Activated CD4-positive, alpha-beta T cell treated with anti-CD3 and anti-CD28 coated beads, Interleukin-2, amount 10 ng/mL, durations not matched to agents 24 days and 14 days (primary cell): ENCODE results near the gene KLLN. TPM values are rescaled to one million over a fixed set of nuclear protein-coding genes. Genes with fewer than 3 reads are reported as not detected.
A peak's percentile ranks its signal among the peaks of the same experiment; 100 is the strongest.
"Not testable (repeated sequence)": the region's sequence is repeated elsewhere in the genome, so short reads cannot be mapped to it uniquely, and the experiment has no call there.

Source experiments
- DNase-seq: peaks from one replicate; pipeline ENCODE4 v3.0.0; 2022
- H3K27ac Mint-ChIP-seq: one replicate; pipeline ENCODE4 v1.8.0; 2022; ENCODE audit warnings: mild to moderate bottlenecking, mixed read lengths
- H3K27me3 Mint-ChIP-seq: one replicate; pipeline ENCODE4 v1.8.0; 2022; ENCODE audit warnings: mixed read lengths
- H3K36me3 Mint-ChIP-seq: one replicate; pipeline ENCODE4 v1.8.0; 2022; ENCODE audit warnings: low read depth, mild to moderate bottlenecking, mixed read lengths
- H3K4me1 Mint-ChIP-seq: one replicate; pipeline ENCODE4 v1.8.0; 2021; ENCODE audit warnings: mixed read lengths
- H3K4me3 Mint-ChIP-seq: one replicate; pipeline ENCODE4 v1.8.0; 2022; ENCODE audit warnings: mild to moderate bottlenecking, moderate library complexity, mixed read lengths
- H3K9me3 Mint-ChIP-seq: one replicate; pipeline ENCODE4 v1.8.0; 2021; ENCODE audit warnings: mixed read lengths
- intact Hi-C: fragments of 100-400 bp; cut with micrococcal nuclease; formaldehyde crosslinking; loops from one replicate; pipeline ENCODE4 v1.15.1; 2023
- total RNA-seq: library from RNA; stranded (reverse); gene quantifications from 2 replicates; pipeline ENCODE4 v1.2.3, GENCODE V29; 2022

Gene KLLN
- total RNA-seq, 1 donor from 2014 or later = 1.0 TPM

- Mint-ChIP-seq H3K27me3 (no peaks in the 10 kb centered on the region), H3K36me3 (no peaks in the 10 kb centered on the region), H3K27ac (peak overlapping the region; percentile 25), H3K4me1 (peaks cover 11% of the 10 kb centered on the region), H3K9me3 (peaks cover 2% of the 10 kb centered on the region), H3K4me3 (no peak overlapping the region)
- intact Hi-C loops = no loop called here
- DNase-seq = no peak
These were observed 20.4 kb downstream of the KLLN start for GRCh38 chr10:87842776-87843497.

GRCh38 chr10:87842220-87842641 is 21.1 kb downstream of the KLLN start:
- peak overlapping the region; percentile 9 for H3K27ac Mint-ChIP-seq
- peaks cover 2% of the 10 kb centered on the region for H3K9me3 Mint-ChIP-seq
- no peak for DNase-seq
- no peak overlapping the region for H3K4me3 Mint-ChIP-seq
- peaks cover 11% of the 10 kb centered on the region for H3K4me1 Mint-ChIP-seq
- H3K27me3 Mint-ChIP-seq = no peaks in the 10 kb centered on the region
- intact Hi-C loops = no loop called here
- H3K36me3 Mint-ChIP-seq = no peaks in the 10 kb centered on the region

- Mint-ChIP-seq H3K9me3 (peaks cover 2% of the 10 kb centered on the region), H3K4me3 (no peak overlapping the region), H3K27me3 (peaks cover 2% of the 10 kb centered on the region), H3K27ac (no peak overlapping the region), H3K36me3 (no peaks in the 10 kb centered on the region), H3K4me1 (peaks cover 11% of the 10 kb centered on the region)
- DNase-seq = no peak
- intact Hi-C loops = no loop called here
These were observed 22.1 kb downstream of the KLLN start for GRCh38 chr10:87841186-87841585.

GRCh38 chr10:87838650-87839049 is 24.7 kb downstream of the KLLN start:
- no peak overlapping the region for H3K27ac Mint-ChIP-seq
- H3K4me3 Mint-ChIP-seq = no peak overlapping the region
- peaks cover 8% of the 10 kb centered on the region for H3K4me1 Mint-ChIP-seq
- intact Hi-C loops = no loop called here
- no peak for DNase-seq
- H3K36me3 Mint-ChIP-seq = no peaks in the 10 kb centered on the region
- peaks cover 10% of the 10 kb centered on the region for H3K27me3 Mint-ChIP-seq
- peaks cover 2% of the 10 kb centered on the region for H3K9me3 Mint-ChIP-seq

DNA sequence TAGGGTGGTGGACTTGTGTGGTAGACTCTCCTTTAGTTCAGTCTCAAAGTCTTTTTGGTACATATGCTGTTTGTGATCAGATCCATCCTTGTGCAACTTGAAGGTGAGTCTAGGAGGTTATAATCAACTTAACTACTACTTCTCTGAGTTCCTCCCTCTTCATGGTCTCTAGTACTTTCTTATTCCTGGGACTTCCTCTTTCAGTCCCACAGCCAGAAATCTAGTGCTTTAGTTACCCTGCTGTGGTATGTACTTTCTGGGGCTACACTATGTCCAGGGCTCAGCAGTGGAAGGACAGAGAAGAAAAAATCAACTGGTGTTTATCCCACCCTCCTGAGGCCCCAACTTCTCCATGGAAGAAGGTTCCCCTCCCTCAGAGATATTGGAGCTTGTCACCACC is 25.9 kb downstream of the KLLN start:
- no peak for DNase-seq
- Mint-ChIP-seq H3K4me1 (peaks cover 3% of the 10 kb centered on the region), H3K27ac (no peak overlapping the region), H3K9me3 (no peaks in the 10 kb centered on the region), H3K4me3 (no peak overlapping the region), H3K36me3 (no peaks in the 10 kb centered on the region), H3K27me3 (peaks cover 10% of the 10 kb centered on the region)
- intact Hi-C loops = no loop called here

DNA sequence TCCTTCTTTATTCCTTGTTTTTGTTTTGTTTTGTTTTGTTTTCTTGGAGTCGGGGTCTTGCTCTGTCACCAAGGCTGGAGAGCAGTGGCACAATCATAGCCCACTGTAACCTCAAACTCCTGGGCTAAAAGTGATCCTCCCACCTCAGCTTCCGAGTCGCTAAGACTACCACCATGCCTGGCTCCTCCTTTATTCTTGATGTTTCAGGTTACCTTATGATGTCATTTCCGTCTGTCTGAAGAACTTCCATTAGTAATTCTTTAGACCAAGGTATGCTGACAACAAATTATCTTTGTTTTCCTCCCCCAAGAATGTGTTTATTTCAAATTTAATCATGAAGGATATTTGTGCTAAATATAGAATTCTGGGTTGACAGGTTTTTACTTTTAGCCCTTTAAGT is 27.2 kb downstream of the KLLN start:
- Mint-ChIP-seq H3K4me1 (no peaks in the 10 kb centered on the region), H3K4me3 (no peak overlapping the region), H3K36me3 (no peaks in the 10 kb centered on the region), H3K27ac (no peak overlapping the region), H3K9me3 (no peaks in the 10 kb centered on the region), H3K27me3 (peaks cover 10% of the 10 kb centered on the region)
- no peak for DNase-seq
- intact Hi-C loops = no loop called here

DNA sequence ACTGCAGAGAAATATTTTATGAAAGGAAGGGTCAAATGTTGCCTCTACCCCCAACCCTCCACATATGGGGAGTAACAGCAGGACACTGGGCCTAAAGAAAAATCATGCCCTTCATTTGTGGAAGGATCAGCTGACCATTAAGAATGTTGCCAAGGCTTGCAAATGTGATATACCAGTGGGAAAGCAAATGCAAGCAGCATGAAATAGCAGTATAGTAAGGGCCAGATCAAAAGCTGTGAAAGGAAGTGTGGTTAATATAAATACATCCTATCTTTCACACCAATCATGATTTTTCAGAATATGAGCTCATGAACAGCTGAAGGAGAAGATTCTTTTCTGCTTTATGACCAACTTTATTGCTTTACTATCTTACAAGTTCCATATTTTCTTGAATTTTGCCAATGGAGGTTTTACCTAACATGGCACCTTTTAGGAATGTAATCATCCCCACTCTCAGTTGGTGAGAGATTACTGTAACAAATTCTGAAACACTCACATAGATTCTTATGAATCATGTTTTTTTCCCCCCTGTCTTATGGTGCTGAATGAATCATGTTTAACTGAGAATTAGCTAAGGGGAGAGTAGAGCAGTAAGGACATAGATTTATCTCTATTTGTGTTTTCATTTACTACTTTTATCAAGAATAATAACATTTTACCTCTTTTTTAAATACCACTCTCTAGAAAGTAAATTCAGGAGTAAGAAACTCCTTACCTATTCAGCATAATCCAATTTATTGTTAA is 33.2 kb downstream of the KLLN start:
- Mint-ChIP-seq H3K9me3 (no peaks in the 10 kb centered on the region), H3K27ac (no peak overlapping the region), H3K4me1 (peaks cover 8% of the 10 kb centered on the region), H3K36me3 (no peaks in the 10 kb centered on the region), H3K4me3 (no peak overlapping the region), H3K27me3 (peaks cover 4% of the 10 kb centered on the region)
- intact Hi-C loops = loop anchor here (1.0 kb wide), 1 partner anchor 12 kb away; the partner anchor contains the start of gene ATAD1
- DNase-seq = no peak

- H3K36me3 Mint-ChIP-seq, H3K9me3 Mint-ChIP-seq, DNase-seq, H3K27me3 Mint-ChIP-seq, H3K4me1 Mint-ChIP-seq, H3K4me3 Mint-ChIP-seq, intact Hi-C loops, H3K27ac Mint-ChIP-seq: not testable (repeated sequence)
These were observed 34.3 kb downstream of the KLLN start for GRCh38 chr10:87829051-87829450.

DNA sequence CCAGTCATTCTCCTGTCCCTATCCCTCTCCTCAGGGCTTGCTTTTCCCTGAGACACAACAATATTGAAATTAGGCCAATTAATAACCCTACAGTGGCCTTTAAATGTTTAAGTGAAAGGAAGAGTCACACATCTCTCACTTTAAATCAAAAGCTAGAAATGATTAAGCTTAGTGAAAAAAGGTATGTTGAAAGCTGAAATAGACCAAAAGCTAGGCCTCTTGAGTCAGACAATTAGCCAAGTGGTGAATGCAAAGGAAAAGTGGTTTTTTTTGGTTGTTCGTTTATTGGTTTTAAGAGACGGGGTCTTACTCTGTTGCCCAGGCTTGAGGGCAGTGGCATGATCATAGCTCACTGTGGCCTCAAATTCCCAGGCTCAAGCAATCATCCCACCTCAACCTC is 35.7 kb downstream of the KLLN start:
- intact Hi-C loops = no loop called here
- Mint-ChIP-seq H3K9me3 (no peaks in the 10 kb centered on the region), H3K36me3 (no peaks in the 10 kb centered on the region), H3K4me1 (peaks cover 8% of the 10 kb centered on the region), H3K4me3 (no peak overlapping the region), H3K27ac (no peak overlapping the region), H3K27me3 (no peaks in the 10 kb centered on the region)
- DNase-seq = no peak

GRCh38 chr10:87826653-87827052 is 36.7 kb downstream of the KLLN start:
- H3K27ac Mint-ChIP-seq = no peak overlapping the region

GRCh38 chr10:87819289-87819585 is 44.1 kb downstream of the KLLN start:
- Mint-ChIP-seq H3K27ac (no peak overlapping the region), H3K36me3 (peaks cover 6% of the 10 kb centered on the region), H3K27me3 (peaks cover 2% of the 10 kb centered on the region), H3K4me3 (peak overlapping the region; percentile 42), H3K9me3 (no peaks in the 10 kb centered on the region), H3K4me1 (peaks cover 27% of the 10 kb centered on the region)
- DNase-seq = no peak
- intact Hi-C loops = loop anchor here (5.0 to 10.0 kb wide), 3 partner anchors 57 to 1104 kb away; partner anchors contain the start of gene STAMBPL1

More at GRCh38 chr10:87826653-87827052, 36.7 kb downstream of the KLLN start:
- H3K36me3 Mint-ChIP-seq = no peaks in the 10 kb centered on the region
- intact Hi-C loops = no loop called here
- no peak for DNase-seq
- peaks cover 8% of the 10 kb centered on the region for H3K4me1 Mint-ChIP-seq
- no peak overlapping the region for H3K4me3 Mint-ChIP-seq
- H3K9me3 Mint-ChIP-seq = no peaks in the 10 kb centered on the region
- peaks cover 2% of the 10 kb centered on the region for H3K27me3 Mint-ChIP-seq

DNA sequence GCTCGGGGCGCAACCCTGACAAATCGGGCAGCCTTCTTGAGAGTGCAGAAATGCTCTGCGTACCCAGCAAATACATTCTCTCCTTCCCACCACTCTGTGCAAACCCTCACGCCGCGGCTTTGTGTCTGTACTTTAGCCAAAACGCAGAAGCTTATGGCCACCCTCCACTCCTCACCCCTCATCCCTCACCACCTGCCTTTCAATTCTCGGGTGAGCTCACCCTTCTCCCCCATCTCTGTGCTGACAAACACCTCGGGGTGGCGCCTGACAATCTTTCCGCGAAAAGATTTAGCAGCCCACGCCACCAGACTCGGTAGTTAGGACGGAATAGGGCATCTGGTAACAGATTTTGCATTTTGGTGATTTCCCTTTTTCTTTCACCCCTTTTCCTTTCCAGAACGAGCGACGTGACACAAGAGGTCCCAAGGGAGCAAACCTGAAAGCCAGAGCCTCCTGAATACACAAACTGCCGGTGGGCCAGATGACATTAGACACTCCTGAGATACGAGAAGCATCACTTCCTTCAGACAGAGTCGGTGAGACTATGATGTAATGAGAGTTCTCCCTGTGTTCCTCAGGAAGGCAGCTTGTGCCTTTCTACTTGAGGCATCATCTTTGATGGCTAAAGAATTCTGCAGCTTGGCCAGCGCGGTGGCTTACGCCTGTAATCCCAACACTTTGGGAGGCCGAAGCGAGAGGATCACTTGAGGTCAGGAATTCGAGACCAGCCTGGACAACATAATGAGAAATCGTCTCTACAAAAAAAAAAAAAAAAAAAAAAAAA is 44.6 kb downstream of the KLLN start:
- DNase-seq = peak; percentile 89
- no peaks in the 10 kb centered on the region for H3K9me3 Mint-ChIP-seq
- peak overlapping the region; percentile 90 for H3K4me3 Mint-ChIP-seq
- peaks cover 27% of the 10 kb centered on the region for H3K4me1 Mint-ChIP-seq
- intact Hi-C loops = loop anchor here (1.0 to 10.0 kb wide), 5 partner anchors 12 to 1104 kb away; partner anchors contain the start of gene STAMBPL1
- H3K27ac Mint-ChIP-seq = peak overlapping the region; percentile 98
- peaks cover 2% of the 10 kb centered on the region for H3K27me3 Mint-ChIP-seq
- H3K36me3 Mint-ChIP-seq = peaks cover 7% of the 10 kb centered on the region

- Mint-ChIP-seq H3K36me3 (peaks cover 7% of the 10 kb centered on the region), H3K4me1 (peaks cover 27% of the 10 kb centered on the region), H3K4me3 (peak within 1 kb of the TSS; percentile 90), H3K27me3 (peaks cover 2% of the 10 kb centered on the region), H3K27ac (peak within 1 kb of the TSS; percentile 98), H3K9me3 (no peaks in the 10 kb centered on the region)
- DNase-seq = peak; percentile 97
- intact Hi-C loops = loop anchor here (1.0 to 10.0 kb wide), 6 partner anchors 12 to 1597 kb away; partner anchors contain the start of genes IFIT5 and STAMBPL1
These were observed 45.5 kb downstream of the KLLN start, which contains the start of gene ATAD1 for GRCh38 chr10:87817609-87818504. TSS of gene ATAD1 (minus strand) at chr10:87818226. CDS start at chr10:87814599, 3,627 bp downstream.
